Measurements from ENCODE around the gene RUSF1.
"Not testable (repeated sequence)": the region's sequence is repeated elsewhere in the genome, so short reads cannot be mapped to it uniquely, and the experiment has no call there.

Gene RUSF1

GRCh38 chr16:31485571-31485970 lies 22.6 kb downstream of the RUSF1 start:
- no peak for DNase-seq

DNA sequence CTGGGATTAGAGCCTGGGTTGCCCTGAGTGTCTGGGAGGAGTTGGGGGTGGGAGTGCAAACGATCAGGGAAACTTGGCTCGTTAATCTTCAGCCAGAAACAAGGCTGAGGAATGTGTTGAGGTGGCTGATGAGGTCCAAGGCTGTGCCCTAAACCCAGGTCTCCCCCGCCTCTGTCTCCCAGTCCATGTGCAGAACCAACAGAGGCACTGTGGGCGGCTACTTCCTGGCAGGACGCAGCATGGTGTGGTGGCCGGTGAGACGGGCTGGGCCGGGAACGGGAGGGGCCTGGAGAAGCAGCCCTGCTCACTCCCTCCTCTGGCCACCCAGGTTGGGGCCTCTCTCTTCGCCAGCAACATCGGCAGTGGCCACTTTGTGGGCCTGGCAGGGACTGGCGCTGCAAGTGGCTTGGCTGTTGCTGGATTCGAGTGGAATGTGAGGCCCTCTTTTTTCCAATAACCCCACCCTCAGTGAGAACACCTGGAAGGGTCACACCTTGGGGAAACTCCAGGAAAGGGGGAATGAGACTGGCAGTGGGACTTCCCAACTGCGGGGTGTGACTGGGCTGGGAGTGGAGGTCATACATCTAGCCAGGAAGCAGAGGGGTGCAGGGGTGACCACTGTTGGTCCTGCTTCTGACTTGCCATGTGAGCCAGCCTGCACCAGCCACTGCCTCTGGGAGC lies 23.6 kb downstream of the RUSF1 start:
- DNase-seq, result no peak

- not testable (repeated sequence) for DNase-seq
Measured at GRCh38 chr16:31484048-31484447, 24.1 kb downstream of the RUSF1 start.

DNA sequence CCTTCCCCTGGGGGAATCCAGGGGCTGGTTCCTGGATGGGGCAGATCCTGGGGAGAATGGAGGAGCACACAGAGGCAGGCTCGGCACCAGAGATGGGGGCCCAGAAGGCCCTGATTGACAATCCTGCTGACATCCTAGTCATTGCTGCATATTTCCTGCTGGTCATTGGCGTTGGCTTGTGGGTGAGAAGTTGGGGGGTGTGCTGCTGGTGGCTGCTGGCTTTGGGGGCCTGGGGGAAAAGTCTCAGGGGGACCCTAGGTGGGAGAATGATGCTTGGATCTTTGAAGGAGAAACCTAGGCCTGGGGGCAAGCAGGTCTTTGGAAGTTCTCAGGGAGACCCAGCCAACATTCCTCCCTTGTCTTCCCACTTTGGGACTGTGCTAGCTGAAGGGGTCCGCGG lies 25.1 kb downstream of the RUSF1 start, which contains the start of gene SLC5A2:
Gene SLC5A2, plus strand, starts transcription at position 43 of the 400 bp plus-strand sequence. Its CDS starts 14 bp downstream, at position 57.
- DNase-seq, result no peak

GRCh38 chr16:31480851-31481536 lies 27.2 kb downstream of the RUSF1 start:
- DNase-seq, result no peak

- no peak for DNase-seq
Measured at GRCh38 chr16:31479751-31480150, 28.4 kb downstream of the RUSF1 start.

DNA sequence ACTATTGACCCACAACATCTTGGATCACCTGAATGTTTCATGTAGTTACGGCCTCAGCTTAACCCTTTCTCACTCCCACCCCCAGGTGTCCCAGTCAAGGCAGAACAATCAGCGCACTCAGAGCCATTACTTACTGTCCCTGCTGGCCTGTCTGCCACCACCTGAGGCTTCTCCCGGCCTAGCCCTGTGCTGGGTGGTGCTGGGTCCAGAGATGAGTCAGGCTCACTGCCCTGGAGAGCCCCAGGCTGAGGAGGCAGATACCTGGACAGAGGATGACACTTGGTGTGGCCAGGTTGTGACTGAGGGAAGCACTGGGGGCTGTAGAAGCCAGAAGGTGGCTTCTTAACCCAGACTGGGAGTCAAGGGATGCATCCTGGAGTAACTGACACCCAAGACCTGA lies 29.2 kb downstream of the RUSF1 start:
- DNase-seq, result no peak

GRCh38 chr16:31477220-31478216 lies 30.7 kb downstream of the RUSF1 start:
- DNase-seq, result no peak

DNA sequence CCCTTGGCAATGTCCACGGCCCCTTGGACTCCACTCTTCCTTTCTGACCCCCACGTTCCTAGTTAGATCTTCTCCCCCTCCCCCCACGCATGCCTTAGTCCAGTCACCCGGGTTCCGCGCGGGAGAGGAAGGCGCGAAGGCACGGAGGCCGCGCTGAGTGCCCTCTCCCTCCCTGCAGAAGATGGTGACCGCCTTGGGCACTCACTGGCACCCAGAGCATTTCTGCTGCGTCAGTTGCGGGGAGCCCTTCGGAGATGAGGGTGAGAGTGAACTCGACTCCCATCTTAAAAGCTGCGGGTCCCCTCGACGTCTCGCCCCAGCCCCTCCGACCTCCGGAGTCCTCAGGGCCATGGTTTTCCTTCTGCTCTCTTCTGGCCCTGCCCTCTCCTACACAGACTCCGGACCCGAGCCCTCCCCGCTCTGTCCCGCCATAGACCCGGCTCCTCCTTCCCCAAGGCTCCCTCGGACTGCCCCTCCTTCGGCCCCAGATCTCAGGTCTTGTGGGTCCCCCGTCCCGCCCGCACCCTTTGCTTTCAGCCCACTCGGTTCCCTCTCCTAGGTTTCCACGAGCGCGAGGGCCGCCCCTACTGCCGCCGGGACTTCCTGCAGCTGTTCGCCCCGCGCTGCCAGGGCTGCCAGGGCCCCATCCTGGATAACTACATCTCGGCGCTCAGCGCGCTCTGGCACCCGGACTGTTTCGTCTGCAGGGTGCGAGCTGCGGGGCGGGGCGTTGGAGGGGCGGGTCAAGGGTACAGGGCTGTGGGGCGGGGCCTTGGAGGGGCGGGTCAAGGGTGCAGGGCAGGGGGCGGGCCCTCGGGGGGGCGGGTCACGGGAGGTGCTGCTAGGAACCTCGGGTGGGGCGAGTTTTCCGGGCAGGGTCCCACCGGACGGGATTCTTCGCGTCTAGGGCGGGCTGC lies 31.6 kb downstream of the RUSF1 start:
- peak in 1 of 2 donors; percentile 47 for DNase-seq

- no peak for DNase-seq
Measured at GRCh38 chr16:31475946-31476302, 32.3 kb downstream of the RUSF1 start.

DNA sequence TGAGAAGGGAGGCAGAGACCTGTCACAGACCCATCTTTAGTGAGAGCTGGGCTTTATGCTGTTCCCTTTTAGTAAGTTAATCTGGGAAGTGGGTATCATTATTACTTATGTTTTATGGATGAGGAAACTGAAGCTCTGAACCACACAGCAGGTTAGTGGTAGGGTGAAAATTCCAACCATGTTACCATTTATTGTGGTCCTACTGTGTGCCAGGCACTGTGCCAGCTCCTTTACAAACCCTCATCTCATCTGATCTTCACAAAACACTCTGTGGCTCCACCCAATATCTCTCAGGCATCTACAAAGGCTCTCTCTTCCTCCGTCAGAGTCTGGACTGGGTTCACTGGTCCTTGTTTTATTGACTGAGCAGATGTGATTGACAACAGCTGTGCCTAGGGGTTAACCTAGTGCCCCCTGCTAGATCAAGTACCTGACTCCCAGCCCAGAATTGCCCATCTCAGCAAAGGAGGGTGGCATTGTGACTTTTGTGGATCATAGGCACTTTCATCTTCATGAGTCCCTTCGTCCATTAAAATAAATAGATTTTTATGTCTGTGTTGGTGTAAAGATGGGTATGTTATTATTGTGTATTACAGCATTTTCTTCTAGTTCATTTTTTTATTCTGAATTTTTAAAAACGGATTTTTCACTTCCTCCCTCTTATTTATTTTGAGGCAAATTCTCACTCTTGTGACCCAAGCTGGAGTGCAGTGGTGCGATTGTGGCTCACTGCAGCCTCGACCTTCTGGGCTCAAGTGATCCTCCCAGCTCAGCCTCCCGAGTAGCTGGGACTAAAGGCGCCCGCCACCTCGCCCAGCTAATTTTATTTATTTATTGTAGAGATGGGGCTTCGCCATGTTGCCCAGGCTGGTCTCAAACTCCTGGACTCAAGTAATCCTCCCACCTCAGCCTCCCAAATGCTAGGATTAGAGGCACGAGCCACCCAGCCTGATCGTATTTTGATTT lies 33.1 kb downstream of the RUSF1 start:
- no peak for DNase-seq

- no peak for DNase-seq
Measured at GRCh38 chr16:31474173-31474714, 33.9 kb downstream of the RUSF1 start.

- DNase-seq, result no peak
Measured at GRCh38 chr16:31473264-31473984, 34.8 kb downstream of the RUSF1 start.

DNA sequence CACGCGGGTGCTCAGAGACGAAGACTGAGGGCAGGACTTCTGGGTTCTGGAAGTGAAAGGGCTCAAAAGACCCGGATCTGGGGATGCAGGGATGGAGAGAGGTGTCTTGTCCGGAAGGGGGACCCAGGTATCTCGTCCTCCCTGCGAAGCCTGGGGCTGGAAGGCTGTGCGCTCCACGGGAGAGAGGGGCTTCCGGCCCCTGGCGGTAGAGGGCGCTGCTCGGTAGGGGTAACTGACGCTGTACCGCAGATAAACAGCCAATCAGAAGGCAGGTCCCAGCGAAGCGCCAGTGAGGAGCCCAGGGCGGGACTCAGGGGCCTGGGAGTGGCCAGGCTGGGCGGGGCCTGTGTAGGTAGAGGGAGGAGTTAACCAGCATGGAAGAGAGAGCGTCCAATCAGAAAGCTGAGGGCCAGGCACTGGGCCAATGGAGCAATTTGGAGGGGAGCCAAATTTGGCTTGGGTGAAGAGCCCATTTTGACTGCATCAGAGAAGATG lies 35.4 kb downstream of the RUSF1 start:
- no peak for DNase-seq

DNA sequence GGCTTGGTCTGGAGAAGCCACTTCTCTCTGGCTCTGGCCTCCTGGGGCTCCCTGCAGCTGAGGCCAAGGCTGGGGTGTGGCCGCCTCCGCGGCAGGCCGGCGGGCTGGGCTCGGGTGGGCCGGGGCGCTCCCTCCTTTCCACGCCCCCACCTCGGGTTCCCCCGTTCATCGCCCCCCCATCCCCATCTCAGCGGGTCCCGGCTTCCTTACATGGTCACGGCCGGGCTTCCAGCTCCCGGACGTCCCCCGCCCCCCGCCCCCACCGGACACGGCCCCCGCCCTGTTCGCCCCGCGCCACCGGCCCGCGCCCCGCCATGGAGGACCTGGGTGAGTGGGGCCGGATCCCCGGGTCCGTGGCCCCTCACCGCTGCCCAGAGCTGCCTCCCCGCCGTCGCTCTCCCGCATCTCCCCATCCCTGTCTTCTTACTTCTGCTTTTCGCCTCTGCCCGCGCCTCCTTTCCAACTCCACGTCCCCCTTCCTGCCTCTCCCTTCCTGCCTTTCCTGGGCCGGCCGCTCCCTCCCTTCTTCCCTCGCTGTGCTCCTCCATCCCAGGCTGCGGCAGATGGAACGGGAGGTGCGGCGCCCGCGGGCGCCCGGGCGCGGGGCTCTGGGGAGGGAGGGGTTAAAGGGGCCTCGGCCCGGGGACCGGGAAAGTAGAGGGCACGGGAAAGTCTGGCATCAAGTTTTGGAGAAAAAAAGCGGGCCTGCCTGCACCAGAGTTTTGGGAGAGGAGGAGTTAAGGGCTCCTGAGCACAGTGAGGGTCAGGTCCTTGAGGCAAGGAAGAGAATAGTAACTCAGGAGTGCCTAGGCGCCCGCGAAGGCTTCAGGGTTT lies 36.1 kb downstream of the RUSF1 start, which contains the start of gene TGFB1I1:
Gene TGFB1I1, plus strand, starts transcription at position 278 of the 834 bp plus-strand sequence. Its CDS starts 37 bp downstream, at position 315.
- DNase-seq, result no peak

DNA sequence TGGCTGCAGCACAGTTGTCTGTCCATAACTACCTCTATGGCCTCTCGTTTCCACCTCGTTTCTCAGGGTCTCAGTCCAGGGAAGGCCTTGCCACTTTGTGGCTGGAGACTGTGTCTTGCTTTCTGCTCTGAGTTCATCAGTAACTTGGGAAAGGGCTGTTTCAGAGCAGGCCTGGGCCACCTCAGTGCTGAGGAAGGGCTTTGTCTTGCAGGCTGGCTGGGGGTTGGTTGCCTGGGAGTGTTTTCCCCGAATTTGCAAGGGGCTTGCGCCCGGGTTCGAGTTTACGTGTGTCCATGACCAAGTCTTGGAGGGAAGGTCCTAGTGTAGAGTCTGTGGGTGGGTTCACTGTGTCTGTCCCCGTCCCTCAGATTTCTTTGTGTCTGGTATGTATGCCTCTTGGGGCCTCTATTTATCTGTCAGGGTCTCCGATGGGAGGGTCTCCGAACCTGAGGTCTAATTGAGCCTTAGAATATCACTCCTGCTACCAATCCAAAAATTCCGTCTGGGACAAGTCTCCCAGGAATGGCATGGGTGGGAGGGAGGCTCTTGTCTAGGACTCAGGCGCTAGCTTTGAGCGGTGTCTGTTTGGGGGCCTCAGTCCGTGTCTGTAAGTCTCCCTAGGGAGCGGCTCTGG lies 36.8 kb downstream of the RUSF1 start:
- DNase-seq, result no peak

DNA sequence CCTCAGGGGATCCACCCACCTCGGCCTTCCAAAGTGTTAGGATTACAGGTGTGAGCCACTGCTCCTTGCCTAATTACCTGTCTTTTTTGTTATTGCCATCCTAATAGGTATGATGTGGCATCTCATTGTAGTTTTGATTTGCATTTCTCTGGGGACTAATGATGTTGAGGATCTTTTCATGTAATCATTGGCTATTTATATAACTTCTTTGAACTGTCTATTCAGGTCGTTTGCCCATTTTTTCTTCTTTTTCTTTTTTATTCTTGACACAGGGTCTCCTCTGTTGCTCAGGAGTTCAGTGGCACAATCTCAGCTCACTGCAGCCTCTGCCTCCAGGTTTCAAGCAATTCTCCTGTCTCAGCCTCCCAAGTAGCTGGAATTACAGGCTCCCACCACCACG lies 37.6 kb downstream of the RUSF1 start:
- DNase-seq, result no peak

DNA sequence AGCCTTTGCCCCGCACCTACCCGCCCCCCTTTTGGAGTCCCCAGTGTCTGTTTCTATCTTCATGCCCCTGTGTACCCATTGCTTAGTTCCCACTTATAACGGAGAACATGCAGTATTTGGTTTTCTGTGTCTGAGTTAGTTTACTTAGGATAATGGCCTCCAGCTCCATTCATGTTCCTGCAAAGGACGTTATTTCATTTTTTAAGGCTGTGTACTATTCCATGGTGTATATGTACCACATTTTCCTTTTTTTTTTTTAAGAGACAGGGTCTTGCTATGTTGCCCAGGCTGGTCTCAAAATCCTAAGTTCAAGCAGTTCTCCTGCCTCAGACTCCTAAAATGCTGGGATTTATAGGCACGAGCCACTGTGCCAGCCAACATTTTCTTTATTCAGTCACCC lies 40.3 kb downstream of the RUSF1 start:
- DNase-seq, result no peak
